ENCODE measurements around the gene IBA57.

IBA57 gene

DNA sequence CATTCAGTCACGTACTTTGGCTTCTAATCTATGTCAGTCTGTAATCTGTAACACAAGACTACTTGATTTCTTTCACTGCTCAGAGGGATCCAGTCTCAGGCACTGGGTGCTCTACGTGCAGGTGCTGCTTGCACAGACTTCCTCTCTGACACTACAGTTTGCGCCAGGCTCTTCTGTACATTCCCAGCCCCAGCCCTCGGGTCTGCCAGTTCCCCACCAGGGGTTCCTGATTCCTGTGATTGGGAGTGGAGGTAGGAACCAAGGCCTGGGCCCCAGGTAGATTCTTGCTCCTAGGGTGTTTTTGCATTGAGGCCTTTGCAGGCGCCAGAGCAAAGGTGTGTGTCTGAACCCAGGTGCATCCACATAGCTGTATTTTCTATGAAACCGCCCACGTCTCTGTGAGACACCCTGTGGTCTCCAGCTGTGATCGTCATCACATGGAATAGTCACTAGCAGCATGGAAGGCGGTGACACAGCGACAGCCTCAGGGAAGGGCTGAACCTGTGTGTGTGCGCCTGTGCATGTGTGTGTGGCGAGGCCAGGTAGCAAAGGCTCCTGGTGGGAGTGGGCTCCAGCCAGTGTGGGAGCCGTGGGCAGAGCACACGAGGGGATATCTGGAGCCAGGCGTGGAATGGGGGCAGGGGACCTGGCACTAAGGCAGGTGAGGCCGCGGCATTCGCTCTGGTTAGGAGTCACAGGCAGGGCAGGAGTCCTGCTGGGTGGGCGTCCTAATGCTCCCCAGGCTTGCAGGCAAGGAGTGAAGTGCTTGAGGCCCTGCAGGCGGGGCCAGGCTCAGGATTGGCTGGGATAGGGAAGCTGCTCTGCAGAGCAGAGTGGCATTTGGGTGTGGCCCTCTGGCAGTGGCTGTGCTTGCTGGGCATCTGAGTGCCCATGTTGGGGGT is 10.7 kb upstream of the IBA57 start:
- FAIRE-seq (no peak), DNase-seq (ENCODE audit: insufficient read length, low spot score) (no peak)
- TF ChIP-seq POLR2A (IDR thresholded peaks at IDR 0.05; ENCODE audit: low read depth, low read length) = no peak

DNA sequence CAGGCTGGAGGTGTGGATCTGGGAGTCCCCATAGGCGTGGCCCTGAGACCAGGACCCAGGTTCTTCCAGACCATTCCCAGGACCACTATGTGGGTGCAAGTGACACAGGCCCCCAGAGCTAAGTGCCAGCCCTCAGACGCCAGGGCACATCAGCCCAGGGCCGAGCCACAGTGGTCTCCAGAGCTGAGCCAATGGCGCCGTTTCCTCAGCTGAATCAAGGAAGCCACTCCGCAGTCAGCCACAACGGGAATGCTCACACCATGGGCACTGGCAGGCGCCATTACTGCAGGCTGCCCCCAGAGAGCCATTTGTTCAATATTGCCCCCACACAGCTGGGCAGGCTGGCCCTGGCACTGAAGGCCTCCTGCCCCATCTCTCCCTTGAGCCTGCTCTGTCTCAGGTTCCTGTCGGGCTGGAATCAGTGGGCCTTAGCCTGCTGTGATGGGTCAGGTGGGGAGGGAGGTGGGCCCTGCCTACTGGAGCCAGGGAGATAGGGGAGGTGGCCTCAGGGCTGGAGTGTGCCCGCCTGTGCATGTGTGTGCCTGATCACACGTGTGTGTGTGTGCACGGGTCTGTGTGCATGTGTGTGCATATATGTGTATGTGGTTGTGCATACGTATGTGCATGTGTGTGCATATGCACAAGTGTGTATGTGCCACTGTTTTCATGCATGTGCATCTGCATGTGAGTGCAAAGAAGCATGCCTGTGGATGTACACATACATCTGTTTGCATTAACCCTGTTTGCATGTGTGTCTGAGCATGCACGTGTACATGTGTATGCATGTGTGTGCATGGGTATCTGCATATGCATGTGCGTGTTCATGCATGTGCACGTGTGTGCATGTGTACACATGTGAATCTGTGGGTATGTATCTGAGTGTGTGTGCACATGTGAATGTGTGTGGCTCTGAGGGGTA is 9.7 kb upstream of the IBA57 start:
- no peak for DNase-seq (ENCODE audit: insufficient read length, low spot score)
- FAIRE-seq = peak; percentile 50
- TF ChIP-seq POLR2A (IDR thresholded peaks at IDR 0.05; ENCODE audit: low read depth, low read length) = no peak
- TF ChIP-seq TAF1 (IDR thresholded peaks at IDR 0.05; ENCODE audit: low read depth, low read length) = no peak
- no peak for TF ChIP-seq SPI1 (IDR thresholded peaks at IDR 0.05; ENCODE audit: low read depth, low read length)
- no peak for TF ChIP-seq PAX5 (IDR thresholded peaks at IDR 0.05; ENCODE audit: insufficient read depth, low read length, severe bottlenecking)
- no peak for TF ChIP-seq POLR2AphosphoS5 (IDR thresholded peaks at IDR 0.05; ENCODE audit: low read depth, low read length)

DNA sequence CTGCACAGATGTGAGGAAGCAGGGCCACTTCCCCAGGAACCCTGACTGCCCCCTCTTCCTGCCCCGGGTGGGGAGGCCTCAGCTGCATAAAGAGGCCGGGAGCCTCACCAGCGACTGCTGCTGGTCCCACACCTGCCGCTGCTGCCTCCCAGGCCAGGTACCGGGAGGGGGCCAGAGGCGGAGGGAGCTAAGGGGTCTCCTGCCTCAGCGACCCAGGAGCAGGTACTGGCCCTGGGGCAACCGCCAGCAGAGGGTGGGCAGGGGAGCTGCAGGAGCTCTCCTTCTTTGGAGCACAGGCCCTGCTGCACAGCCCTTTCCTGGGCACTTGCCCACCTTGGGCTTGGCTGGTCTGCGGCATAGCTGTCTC is 9.1 kb upstream of the IBA57 start:
- FAIRE-seq = no peak
- no peak for DNase-seq (ENCODE audit: insufficient read length, low spot score)
- no peak for TF ChIP-seq POLR2AphosphoS5 (IDR thresholded peaks at IDR 0.05; ENCODE audit: low read depth, low read length)
- no peak for TF ChIP-seq SPI1 (IDR thresholded peaks at IDR 0.05; ENCODE audit: low read depth, low read length)
- no peak for TF ChIP-seq PAX5 (IDR thresholded peaks at IDR 0.05; ENCODE audit: insufficient read depth, low read length, severe bottlenecking)
- TF ChIP-seq POLR2A (IDR thresholded peaks at IDR 0.05; ENCODE audit: low read depth, low read length) = no peak
- TF ChIP-seq TAF1 (IDR thresholded peaks at IDR 0.05; ENCODE audit: low read depth, low read length) = no peak
- no peak for TF ChIP-seq POU2F2 (IDR thresholded peaks at IDR 0.05; ENCODE audit: low read depth, low read length)

DNA sequence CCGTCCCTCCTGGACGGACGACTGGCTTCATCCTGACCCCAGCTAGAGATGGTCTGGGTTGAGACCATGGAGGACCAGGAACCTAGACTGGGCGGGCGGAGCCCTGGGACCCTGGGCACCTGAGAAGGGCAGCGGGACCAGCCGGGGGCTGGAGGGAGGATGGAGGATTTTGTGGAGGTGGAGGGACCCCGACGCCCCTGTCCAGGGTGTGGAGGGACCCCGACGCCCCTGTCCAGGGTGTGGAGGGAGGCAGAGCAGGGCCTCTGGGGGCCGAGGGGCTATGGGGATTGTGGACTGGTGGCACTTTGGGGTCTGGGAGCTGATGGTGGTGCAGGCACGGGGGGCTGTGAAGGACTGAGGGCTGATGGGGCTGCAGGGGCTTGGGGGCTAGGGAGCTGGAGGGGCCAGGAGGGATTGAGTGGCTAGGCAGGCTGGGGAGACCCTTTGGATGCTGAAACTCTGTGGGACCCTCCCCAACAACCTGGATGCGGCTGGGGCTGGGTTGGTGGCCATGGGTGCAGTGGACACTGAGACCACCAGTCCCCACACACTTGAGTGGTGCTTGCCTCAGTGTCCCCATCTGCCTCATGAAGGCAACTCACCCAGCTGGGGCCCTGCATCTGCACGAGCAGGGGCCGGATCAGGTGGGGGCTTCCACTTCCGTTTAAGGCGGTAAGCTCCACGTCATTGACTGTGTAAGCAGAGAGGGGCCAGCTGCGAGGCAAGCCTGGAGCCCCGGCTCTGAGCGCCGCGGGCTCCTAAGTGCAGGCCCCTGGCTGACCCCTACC is 8.5 kb upstream of the IBA57 start:
- no peak for FAIRE-seq
- TF ChIP-seq POLR2AphosphoS5 (IDR thresholded peaks at IDR 0.05; ENCODE audit: low read depth, low read length) = no peak
- TF ChIP-seq SPI1 (IDR thresholded peaks at IDR 0.05; ENCODE audit: low read depth, low read length) = 0 out of 2 replicates have a peak, but pooled peaks have one; percentile 16
- no peak for DNase-seq (ENCODE audit: insufficient read length, low spot score)

DNA sequence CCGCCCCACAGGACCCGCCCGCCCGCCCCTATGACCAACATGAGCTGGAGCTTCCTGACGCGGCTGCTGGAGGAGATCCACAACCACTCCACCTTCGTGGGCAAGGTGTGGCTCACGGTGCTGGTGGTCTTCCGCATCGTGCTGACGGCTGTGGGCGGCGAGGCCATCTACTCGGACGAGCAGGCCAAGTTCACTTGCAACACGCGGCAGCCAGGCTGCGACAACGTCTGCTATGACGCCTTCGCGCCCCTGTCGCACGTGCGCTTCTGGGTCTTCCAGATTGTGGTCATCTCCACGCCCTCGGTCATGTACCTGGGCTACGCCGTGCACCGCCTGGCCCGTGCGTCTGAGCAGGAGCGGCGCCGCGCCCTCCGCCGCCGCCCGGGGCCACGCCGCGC is 7.9 kb upstream of the IBA57 start:
- TF ChIP-seq SPI1 (IDR thresholded peaks at IDR 0.05; ENCODE audit: low read depth, low read length) (no peak), POU2F2 (IDR thresholded peaks at IDR 0.05; ENCODE audit: low read depth, low read length) (no peak), TAF1 (IDR thresholded peaks at IDR 0.05; ENCODE audit: low read depth, low read length) (no peak), POLR2A (IDR thresholded peaks at IDR 0.05; ENCODE audit: low read depth, low read length) (no peak), POLR2AphosphoS5 (IDR thresholded peaks at IDR 0.05; ENCODE audit: low read depth, low read length) (no peak), PAX5 (IDR thresholded peaks at IDR 0.05; ENCODE audit: insufficient read depth, low read length, severe bottlenecking) (no peak)
- no peak for DNase-seq (ENCODE audit: insufficient read length, low spot score)
- no peak for FAIRE-seq

DNA sequence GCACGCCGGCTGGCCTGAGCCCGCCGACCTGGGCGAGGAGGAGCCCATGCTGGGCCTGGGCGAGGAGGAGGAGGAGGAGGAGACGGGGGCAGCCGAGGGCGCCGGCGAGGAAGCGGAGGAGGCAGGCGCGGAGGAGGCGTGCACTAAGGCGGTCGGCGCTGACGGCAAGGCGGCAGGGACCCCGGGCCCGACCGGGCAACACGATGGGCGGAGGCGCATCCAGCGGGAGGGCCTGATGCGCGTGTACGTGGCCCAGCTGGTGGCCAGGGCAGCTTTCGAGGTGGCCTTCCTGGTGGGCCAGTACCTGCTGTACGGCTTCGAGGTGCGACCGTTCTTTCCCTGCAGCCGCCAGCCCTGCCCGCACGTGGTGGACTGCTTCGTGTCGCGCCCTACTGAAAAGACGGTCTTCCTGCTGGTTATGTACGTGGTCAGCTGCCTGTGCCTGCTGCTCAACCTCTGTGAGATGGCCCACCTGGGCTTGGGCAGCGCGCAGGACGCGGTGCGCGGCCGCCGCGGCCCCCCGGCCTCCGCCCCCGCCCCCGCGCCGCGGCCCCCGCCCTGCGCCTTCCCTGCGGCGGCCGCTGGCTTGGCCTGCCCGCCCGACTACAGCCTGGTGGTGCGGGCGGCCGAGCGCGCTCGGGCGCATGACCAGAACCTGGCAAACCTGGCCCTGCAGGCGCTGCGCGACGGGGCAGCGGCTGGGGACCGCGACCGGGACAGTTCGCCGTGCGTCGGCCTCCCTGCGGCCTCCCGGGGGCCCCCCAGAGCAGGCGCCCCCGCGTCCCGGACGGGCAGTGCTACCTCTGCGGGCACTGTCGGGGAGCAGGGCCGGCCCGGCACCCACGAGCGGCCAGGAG is 7.2 kb upstream of the IBA57 start:
- DNase-seq (ENCODE audit: insufficient read length, low spot score) (no peak), FAIRE-seq (no peak)
- TF ChIP-seq TAF1 (IDR thresholded peaks at IDR 0.05; ENCODE audit: low read depth, low read length) (no peak), PAX5 (IDR thresholded peaks at IDR 0.05; ENCODE audit: insufficient read depth, low read length, severe bottlenecking) (no peak), POU2F2 (IDR thresholded peaks at IDR 0.05; ENCODE audit: low read depth, low read length) (no peak), POLR2A (IDR thresholded peaks at IDR 0.05; ENCODE audit: low read depth, low read length) (no peak), POLR2AphosphoS5 (IDR thresholded peaks at IDR 0.05; ENCODE audit: low read depth, low read length) (no peak)

DNA sequence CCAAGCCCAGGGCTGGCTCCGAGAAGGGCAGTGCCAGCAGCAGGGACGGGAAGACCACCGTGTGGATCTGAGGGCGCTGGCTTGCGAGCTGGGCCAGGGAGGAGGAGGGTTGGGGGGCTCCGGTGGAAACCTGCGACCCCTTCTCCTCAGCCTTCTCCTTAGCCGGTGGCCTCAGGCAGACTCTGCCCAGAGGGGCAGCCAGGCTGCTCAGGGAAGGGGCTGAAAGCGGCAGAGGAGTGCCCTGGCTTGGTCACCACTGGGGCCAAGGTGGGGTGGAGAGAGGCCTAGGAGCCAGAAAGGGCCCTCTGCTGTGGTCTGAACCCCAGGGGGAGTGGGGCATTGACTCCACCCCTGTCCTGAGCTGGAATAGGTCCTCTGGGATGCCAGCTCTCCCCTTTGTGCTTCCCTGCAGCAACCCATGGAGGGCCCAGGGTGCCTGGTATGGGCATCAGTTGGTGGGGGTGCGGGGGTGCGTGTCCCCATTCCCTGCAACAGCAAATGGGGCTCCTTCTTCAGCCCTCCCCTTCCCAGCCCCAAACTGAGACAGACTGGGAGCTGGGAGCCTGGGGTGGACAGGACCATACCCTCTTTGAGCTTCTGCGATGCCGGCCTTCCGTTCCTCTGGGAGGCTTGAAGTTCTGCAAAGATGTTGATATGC is 6.5 kb upstream of the IBA57 start:
- no peak for TF ChIP-seq POU2F2 (IDR thresholded peaks at IDR 0.05; ENCODE audit: low read depth, low read length)
- no peak for TF ChIP-seq SPI1 (IDR thresholded peaks at IDR 0.05; ENCODE audit: low read depth, low read length)
- TF ChIP-seq PAX5 (IDR thresholded peaks at IDR 0.05; ENCODE audit: insufficient read depth, low read length, severe bottlenecking) = no peak
- TF ChIP-seq TAF1 (IDR thresholded peaks at IDR 0.05; ENCODE audit: low read depth, low read length) = no peak
- no peak for TF ChIP-seq POLR2AphosphoS5 (IDR thresholded peaks at IDR 0.05; ENCODE audit: low read depth, low read length)
- TF ChIP-seq POLR2A (IDR thresholded peaks at IDR 0.05; ENCODE audit: low read depth, low read length) = no peak
- DNase-seq (ENCODE audit: insufficient read length, low spot score) (no peak), FAIRE-seq (no peak)

DNA sequence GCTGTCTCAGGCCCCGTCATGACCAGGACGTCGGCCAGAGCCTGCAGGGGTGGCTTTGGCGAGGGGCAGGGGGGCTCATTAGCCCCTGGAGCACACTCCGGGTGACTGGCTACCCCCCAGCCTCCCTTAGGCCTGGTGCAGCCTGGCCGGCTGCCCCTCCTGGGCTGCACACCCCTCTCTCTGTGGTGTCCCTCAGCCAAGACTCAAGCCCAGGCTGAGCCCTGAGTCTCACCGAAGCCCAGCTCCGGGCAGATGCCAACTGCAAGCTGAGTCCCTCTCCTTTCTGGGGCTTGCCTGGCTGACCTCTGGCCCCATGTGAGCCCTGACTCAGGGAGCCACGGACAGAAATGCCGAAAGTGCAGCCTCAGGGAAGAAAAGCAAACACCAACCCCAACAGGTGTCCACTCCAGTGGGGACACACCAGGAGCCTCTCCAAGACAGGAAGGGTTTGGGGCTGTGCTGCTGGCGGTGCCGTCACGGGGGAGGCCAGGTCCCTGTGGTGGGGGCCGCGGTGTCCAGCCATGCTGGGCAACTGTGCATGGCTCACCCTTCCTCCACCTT is 5.3 kb upstream of the IBA57 start:
- FAIRE-seq (no peak), DNase-seq (ENCODE audit: insufficient read length, low spot score) (no peak)
- TF ChIP-seq PAX5 (IDR thresholded peaks at IDR 0.05; ENCODE audit: insufficient read depth, low read length, severe bottlenecking) = no peak
- TF ChIP-seq TAF1 (IDR thresholded peaks at IDR 0.05; ENCODE audit: low read depth, low read length) = no peak
- TF ChIP-seq SPI1 (IDR thresholded peaks at IDR 0.05; ENCODE audit: low read depth, low read length) = no peak
- TF ChIP-seq POU2F2 (IDR thresholded peaks at IDR 0.05; ENCODE audit: low read depth, low read length) = no peak
- no peak for TF ChIP-seq POLR2AphosphoS5 (IDR thresholded peaks at IDR 0.05; ENCODE audit: low read depth, low read length)
- TF ChIP-seq POLR2A (IDR thresholded peaks at IDR 0.05; ENCODE audit: low read depth, low read length) = no peak

Data from GM12891 (cell line).